Measurements from ENCODE around the gene SMG6.

- TF ChIP-seq CTCF (IDR thresholded peaks at IDR 0.05) (no peak), POLR2A (IDR thresholded peaks at IDR 0.05) (no peak)
Observed at GRCh38 chr17:2017274-2017941, 286.2 kb downstream of the SMG6 start.
